ENCODE results near the gene MEIS2. TPM values are rescaled to one million over a fixed set of nuclear protein-coding genes. Genes with fewer than 3 reads are reported as not detected.

MEIS2 gene
- total RNA-seq, 1 experiment from 2014 or later, result 17.5 TPM

GRCh38 chr15:37109872-37110572 is 9.7 kb upstream of the MEIS2 start:
- DNase-seq (no peak), ATAC-seq (no peak)
- H3K36me3 ChIP-seq (ENCODE audit: low read depth, low read length), result no peaks in the 10 kb centered on the region
- no peak overlapping the region for H3K27ac ChIP-seq (ENCODE audit: low read length)
- ChIA-PET POLR2A (ENCODE audit: unreplicated experiment) (no interaction called here), CTCF (interaction anchor here (0.7 kb wide), 1 partner anchor 858 kb away, joined by 3 read pairs; no protein-coding TSS in a partner anchor)
- no peaks in the 10 kb centered on the region for H3K4me1 ChIP-seq (ENCODE audit: insufficient read depth, low read length)
- TF ChIP-seq EZH2 (IDR thresholded peaks at IDR 0.05; ENCODE audit: low read length, unreplicated experiment), result no peak
- TF ChIP-seq, protein P1, sequence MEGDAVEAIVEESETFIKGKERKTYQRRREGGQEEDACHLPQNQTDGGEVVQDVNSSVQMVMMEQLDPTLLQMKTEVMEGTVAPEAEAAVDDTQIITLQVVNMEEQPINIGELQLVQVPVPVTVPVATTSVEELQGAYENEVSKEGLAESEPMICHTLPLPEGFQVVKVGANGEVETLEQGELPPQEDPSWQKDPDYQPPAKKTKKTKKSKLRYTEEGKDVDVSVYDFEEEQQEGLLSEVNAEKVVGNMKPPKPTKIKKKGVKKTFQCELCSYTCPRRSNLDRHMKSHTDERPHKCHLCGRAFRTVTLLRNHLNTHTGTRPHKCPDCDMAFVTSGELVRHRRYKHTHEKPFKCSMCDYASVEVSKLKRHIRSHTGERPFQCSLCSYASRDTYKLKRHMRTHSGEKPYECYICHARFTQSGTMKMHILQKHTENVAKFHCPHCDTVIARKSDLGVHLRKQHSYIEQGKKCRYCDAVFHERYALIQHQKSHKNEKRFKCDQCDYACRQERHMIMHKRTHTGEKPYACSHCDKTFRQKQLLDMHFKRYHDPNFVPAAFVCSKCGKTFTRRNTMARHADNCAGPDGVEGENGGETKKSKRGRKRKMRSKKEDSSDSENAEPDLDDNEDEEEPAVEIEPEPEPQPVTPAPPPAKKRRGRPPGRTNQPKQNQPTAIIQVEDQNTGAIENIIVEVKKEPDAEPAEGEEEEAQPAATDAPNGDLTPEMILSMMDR (conservative IDR thresholded peaks at IDR 0.05; ENCODE audit: low read depth, low read length), result no peak
- no peak for TF ChIP-seq EZH2phosphoT487 (IDR thresholded peaks at IDR 0.05; ENCODE audit: borderline replicate concordance, low read length)
- no peaks in the 10 kb centered on the region for H3K9me3 ChIP-seq (ENCODE audit: low read length)
- H2AFZ ChIP-seq (ENCODE audit: low read length), result no peak overlapping the region
- H3K4me2 ChIP-seq (ENCODE audit: low read length), result no peak overlapping the region
- no peaks in the 10 kb centered on the region for H4K20me1 ChIP-seq (ENCODE audit: low read length)
- H3K4me3 ChIP-seq (ENCODE audit: low read length), result no peak overlapping the region
- H3F3A ChIP-seq (ENCODE audit: low read length, unreplicated experiment), result no peaks in the 10 kb centered on the region
- BruUV-seq (replicated peaks), result no TSS peak
- intact Hi-C loops (cut with micrococcal nuclease), result loop anchor here (10.0 kb wide), 1 partner anchor 605 kb away; no protein-coding TSS in a partner anchor
- H3K79me2 ChIP-seq (ENCODE audit: low read length), result no peaks in the 10 kb centered on the region
- no peaks in the 10 kb centered on the region for H3K9me2 ChIP-seq (replicated peaks; ENCODE audit: low read length)
- H3K9ac ChIP-seq (ENCODE audit: low read length), result no peak overlapping the region
- no peaks in the 10 kb centered on the region for H3K27me3 ChIP-seq (ENCODE audit: low read length)

GRCh38 chr15:37109168-37109871 is 9.0 kb upstream of the MEIS2 start:
- DNase-seq (no peak), ATAC-seq (no peak)
- H3F3A ChIP-seq (ENCODE audit: low read length, unreplicated experiment), result no peaks in the 10 kb centered on the region
- H3K9me2 ChIP-seq (replicated peaks; ENCODE audit: low read length), result no peaks in the 10 kb centered on the region
- H3K27ac ChIP-seq (ENCODE audit: low read length), result no peak overlapping the region
- no peaks in the 10 kb centered on the region for H3K36me3 ChIP-seq (ENCODE audit: low read depth, low read length)
- no peaks in the 10 kb centered on the region for H3K9me3 ChIP-seq (ENCODE audit: low read length)
- no peaks in the 10 kb centered on the region for H3K27me3 ChIP-seq (ENCODE audit: low read length)
- no peak overlapping the region for H2AFZ ChIP-seq (ENCODE audit: low read length)
- H3K79me2 ChIP-seq (ENCODE audit: low read length), result no peaks in the 10 kb centered on the region
- TF ChIP-seq EZH2phosphoT487 (IDR thresholded peaks at IDR 0.05; ENCODE audit: borderline replicate concordance, low read length) (no peak), EZH2 (IDR thresholded peaks at IDR 0.05; ENCODE audit: low read length, unreplicated experiment) (no peak)
- TF ChIP-seq, protein P1 (conservative IDR thresholded peaks at IDR 0.05; ENCODE audit: low read depth, low read length), result no peak
- H3K9ac ChIP-seq (ENCODE audit: low read length), result no peak overlapping the region
- CTCF ChIA-PET, result interaction anchor here (0.7 kb wide), 1 partner anchor 857 kb away, joined by 3 read pairs; no protein-coding TSS in a partner anchor
- no peak overlapping the region for H3K4me3 ChIP-seq (ENCODE audit: low read length)
- no peaks in the 10 kb centered on the region for H4K20me1 ChIP-seq (ENCODE audit: low read length)
- BruUV-seq (replicated peaks), result no TSS peak
- H3K4me2 ChIP-seq (ENCODE audit: low read length), result no peak overlapping the region
- POLR2A ChIA-PET (ENCODE audit: unreplicated experiment), result no interaction called here
- no peaks in the 10 kb centered on the region for H3K4me1 ChIP-seq (ENCODE audit: insufficient read depth, low read length)
- intact Hi-C loops (cut with micrococcal nuclease), result loop anchor here (10.0 kb wide), 1 partner anchor 605 kb away; no protein-coding TSS in a partner anchor
